Testis (tissue), 2 donors: ENCODE results near the gene ESPNL.

Experiments
- POLR2A ChIP-seq: fragments of 450-650 bp; IDR thresholded peaks from one replicate; pipeline ENCODE4 v1.6.1; 2017; ENCODE audit warnings: antibody characterized with exemption, mild to moderate bottlenecking, moderate library complexity
- TF ChIP-seq, protein P1 (sequence below), 3 experiments: fragments of 450-650 bp in 2 of 3; fragments of 200-600 bp in 1 of 3; sonication (generic) in 1 of 3; IDR thresholded peaks; one replicate each; pipeline ENCODE4 v1.5.1; 2016 to 2019; ENCODE audit warnings: antibody characterized with exemption in 3 of 3, mild to moderate bottlenecking in 2 of 3, moderate library complexity in 1 of 3

DNA sequence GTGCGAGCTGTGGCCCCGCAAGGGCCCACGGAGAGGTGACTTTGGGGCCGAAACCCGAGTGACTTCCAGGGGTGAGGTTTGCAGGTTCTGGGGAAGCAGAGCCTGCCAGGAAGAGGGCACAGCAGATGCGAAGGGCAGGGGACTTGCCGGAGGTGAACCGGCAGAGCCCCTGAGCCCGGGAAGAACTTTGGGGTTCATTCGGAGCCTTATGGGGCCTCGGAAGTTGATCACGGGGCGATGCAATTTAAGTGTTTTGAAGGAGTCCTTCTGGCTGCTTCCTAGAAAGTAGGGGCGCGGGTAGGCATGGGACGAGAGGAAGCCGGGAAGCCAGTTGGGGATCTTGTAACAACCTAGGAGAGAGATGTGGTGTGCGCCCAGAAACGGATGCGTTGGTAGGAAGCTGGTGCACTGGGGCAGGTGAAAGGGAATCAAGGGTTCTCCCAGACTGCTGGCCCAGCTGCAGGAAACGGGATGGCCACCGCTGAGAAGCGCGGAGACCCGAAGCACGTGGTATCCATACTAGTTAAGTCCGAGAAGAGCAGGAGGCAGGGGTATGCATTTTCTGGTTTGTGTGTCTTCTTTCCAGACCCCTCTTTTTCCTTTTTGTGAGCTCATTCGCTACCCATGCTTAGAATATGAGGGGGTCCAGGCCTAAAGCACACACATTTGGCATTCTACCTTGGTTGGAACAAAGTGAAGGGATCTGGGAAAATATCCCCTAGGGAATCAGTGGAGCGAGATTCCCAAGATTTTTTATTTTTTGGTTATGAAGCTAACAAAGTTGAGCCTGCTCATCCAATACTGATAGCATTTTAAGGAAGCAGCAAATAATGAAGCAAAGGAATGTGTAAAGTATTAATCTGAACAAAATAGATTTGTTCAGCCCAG is 38.6 kb upstream of the ESPNL start:
- TF ChIP-seq, protein P1, sequence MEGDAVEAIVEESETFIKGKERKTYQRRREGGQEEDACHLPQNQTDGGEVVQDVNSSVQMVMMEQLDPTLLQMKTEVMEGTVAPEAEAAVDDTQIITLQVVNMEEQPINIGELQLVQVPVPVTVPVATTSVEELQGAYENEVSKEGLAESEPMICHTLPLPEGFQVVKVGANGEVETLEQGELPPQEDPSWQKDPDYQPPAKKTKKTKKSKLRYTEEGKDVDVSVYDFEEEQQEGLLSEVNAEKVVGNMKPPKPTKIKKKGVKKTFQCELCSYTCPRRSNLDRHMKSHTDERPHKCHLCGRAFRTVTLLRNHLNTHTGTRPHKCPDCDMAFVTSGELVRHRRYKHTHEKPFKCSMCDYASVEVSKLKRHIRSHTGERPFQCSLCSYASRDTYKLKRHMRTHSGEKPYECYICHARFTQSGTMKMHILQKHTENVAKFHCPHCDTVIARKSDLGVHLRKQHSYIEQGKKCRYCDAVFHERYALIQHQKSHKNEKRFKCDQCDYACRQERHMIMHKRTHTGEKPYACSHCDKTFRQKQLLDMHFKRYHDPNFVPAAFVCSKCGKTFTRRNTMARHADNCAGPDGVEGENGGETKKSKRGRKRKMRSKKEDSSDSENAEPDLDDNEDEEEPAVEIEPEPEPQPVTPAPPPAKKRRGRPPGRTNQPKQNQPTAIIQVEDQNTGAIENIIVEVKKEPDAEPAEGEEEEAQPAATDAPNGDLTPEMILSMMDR (IDR thresholded peaks at IDR 0.05) = no peak
- TF ChIP-seq POLR2A = no peak
